RWPE1 (cell line): ENCODE results near the gene TBC1D22A.

Source experiments
- CTCF ChIA-PET: fragments of 350-600 bp; sonication (Branson Sonifier 250); formaldehyde crosslinking; extraction: SDS; loops from one replicate; lab custom pipeline; 2021; lab: Yijun Ruan, JAX
- POLR2A ChIA-PET: fragments of 400-600 bp; formaldehyde crosslinking; extraction: SDS; loops from one replicate; lab custom pipeline; 2020; ENCODE audit warnings: antibody characterized with exemption; ENCODE audit not compliant: low non-redundant PET; lab: Yijun Ruan, JAX
- DNase-seq: peaks from one replicate; pipeline ENCODE4 v3.0.0; 2012; ENCODE audit warnings: low spot score
- H3K27ac ChIP-seq: fragments of 450-650 bp; 2 replicates; pipeline ENCODE4 v1.5.1; 2017
- CTCF ChIP-seq: fragments of 450-650 bp; conservative IDR thresholded peaks from 2 replicates; pipeline ENCODE4 v1.5.1; 2017; ENCODE audit warnings: low read depth, mild to moderate bottlenecking

TBC1D22A gene

GRCh38 chr22:47133061-47133969, 370.9 kb downstream of the TBC1D22A start:
- CTCF ChIA-PET: no interaction called here
- POLR2A ChIA-PET: no interaction called here
- DNase-seq: no peak
- TF ChIP-seq CTCF: no peak
- H3K27ac ChIP-seq: no peak overlapping the region

GRCh38 chr22:47134222-47134621, 371.8 kb downstream of the TBC1D22A start:
- H3K27ac ChIP-seq: no peak overlapping the region
- TF ChIP-seq CTCF: no peak
- DNase-seq: no peak
- ChIA-PET POLR2A (no interaction called here), CTCF (no interaction called here)

GRCh38 chr22:47135338-47135737, 372.9 kb downstream of the TBC1D22A start:
- no peak for TF ChIP-seq CTCF
- CTCF ChIA-PET: no interaction called here
- H3K27ac ChIP-seq: no peak overlapping the region
- POLR2A ChIA-PET: no interaction called here
- DNase-seq: no peak

- no peak for TF ChIP-seq CTCF
- POLR2A ChIA-PET: no interaction called here
- no peak overlapping the region for H3K27ac ChIP-seq
- CTCF ChIA-PET: no interaction called here
- no peak for DNase-seq
Measured at GRCh38 chr22:47136050-47136449, 373.6 kb downstream of the TBC1D22A start.

- ChIA-PET CTCF (no interaction called here), POLR2A (no interaction called here)
- TF ChIP-seq CTCF: no peak
- H3K27ac ChIP-seq: no peak overlapping the region
- no peak for DNase-seq
Measured at GRCh38 chr22:47136671-47137070, 374.2 kb downstream of the TBC1D22A start.

GRCh38 chr22:47139013-47139789, 376.8 kb downstream of the TBC1D22A start:
- TF ChIP-seq CTCF: no peak
- DNase-seq: no peak
- ChIA-PET CTCF (interaction anchor here (0.5 kb wide), 1 partner anchor 22 kb away, joined by 3 read pairs; no protein-coding TSS in a partner anchor), POLR2A (no interaction called here)
- H3K27ac ChIP-seq: no peak overlapping the region
